GM18867 (cell line): ENCODE data around the gene THEM4.

Source experiments
- ATAC-seq: cut with Tn5 transposase; IDR thresholded peaks from one replicate; pipeline ENCODE4 v1.9.1; 2021; ENCODE audit warnings: mild to moderate bottlenecking, moderate library complexity; ENCODE audit not compliant: unreplicated experiment

THEM4 gene

DNA sequence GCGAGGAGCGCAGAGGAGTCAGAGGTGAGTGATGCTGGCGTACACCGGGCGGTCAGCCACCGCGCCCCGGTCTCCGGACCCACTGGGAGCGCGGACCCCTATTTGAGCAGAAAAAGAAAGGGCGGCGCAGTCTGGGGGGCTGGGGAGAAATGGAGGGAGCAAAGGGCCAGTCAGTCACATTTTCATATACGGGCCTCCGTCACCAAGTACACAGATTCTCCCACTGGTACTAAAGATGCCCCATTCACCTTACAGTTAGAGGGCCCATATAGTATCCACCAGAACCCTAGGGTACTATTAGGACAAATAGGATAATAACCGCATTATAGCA lies 70.3 kb downstream of the THEM4 start:
- ATAC-seq, result no peak

DNA sequence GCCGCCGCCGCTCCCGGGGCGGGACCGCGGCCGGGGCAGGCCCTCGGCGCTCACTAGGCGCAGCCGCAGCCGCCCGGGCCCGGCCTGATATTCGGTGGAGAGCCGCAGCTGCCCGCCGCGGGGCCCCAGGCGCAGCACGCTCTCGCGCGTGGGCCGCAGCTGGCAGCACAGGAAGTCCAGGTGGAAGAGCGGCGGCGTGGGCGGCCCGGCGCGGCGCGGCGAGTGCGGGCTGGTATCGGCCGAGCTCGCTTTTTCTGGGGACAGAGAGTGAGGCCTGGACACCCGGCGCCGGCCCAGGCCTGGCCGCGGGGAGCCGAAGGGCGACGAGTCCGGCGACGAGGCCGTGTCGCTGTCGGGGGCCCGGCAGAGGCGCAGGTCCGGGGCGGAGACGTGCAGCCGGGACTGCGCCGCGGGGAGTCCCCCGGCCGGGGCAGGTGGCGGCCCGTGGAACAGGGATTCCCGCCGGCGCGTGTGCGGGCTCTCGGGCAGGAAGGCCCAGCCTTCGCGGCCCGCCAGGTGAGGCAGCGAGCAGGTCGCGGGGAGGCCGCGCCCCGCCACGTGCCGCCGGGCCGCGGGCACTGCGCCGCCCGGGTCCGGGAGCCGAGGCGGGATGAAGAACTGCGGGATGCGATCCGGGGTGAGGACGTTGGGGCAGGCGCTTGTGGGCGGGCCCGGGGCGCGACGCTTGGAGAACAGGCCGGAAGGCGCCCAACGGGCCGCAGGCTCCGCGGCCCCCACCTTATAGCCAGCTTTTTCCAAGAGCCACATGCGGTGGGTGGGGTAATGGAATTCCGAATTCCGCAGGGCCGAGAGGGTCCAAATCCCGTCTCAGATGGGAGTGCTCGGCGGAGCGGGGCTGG lies 70.9 kb downstream of the THEM4 start:
- peak; percentile 40 for ATAC-seq

DNA sequence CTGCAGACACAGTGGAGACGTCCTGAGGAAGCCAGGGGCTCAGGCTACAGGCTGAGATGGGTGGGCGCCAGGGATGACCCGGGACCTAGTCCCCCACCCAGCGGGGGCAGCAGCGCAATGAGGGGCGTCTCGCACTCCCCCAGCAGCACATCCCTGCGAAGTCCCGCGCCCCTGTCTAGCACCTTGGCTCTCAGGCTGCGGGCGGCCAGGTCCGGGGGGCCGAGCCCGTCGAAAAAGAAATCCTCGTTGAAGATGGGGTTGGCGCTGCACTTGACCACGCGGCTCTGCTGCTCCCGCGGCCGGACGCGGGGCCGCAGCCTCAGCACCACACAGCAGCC lies 71.5 kb downstream of the THEM4 start:
- no peak for ATAC-seq

DNA sequence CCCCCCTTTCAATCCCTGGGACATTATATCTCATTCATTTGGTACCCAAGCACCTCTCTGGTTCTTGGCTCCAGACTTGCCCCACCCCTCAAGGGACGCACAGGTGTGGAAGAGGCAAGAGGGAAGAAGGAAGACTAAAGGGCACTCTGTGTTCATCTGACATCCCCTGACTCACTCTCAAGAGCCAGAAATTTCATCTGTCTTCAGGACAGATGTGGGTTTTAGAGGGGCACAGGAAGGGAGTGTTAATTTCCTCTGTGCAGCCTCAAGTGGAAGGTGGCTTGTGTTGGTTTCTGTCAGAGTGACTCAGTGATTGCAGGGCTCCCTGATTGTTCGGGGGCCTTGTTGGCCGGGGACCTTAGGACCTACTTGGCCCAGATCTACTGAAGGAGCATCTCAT lies 72.1 kb downstream of the THEM4 start:
- no peak for ATAC-seq

DNA sequence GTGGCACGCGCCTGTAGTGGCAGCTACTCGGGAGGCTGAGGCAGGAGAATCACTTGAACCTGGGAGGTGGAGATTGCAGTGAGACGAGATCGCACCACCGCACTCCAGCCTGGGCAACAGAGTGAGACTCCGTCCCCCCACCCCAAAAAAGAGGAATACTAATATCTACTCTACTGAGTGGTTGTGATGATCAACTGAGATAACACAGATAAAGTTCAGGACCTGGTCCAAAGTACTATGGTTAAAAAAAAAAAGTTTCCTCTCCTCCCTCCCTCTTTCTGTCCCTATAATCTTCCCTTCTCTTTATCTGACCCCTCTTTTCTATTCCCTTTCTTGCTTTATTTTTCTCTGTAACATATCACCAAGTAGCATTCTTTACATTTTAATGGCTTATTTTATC lies 73.7 kb downstream of the THEM4 start:
- ATAC-seq, result no peak

DNA sequence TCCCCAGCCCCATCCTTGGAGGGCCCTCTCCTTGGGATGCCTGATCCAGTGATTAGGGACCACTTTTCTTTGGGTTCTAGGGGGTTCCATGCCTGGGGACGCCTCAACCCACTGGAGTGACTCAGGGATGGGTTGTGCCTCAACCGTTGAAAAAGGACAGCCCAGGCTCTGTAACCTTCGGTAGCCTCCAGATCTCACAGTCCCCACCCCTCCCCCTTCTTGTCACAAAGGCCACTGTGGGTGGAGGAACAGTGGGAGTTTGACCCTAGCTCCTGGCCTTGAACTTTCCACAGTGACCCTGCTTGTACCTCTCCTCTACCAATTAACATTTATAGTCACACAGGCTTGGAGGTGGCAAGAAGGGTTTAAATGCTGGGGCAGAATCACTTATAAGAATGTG lies 75.1 kb downstream of the THEM4 start:
- ATAC-seq, result no peak

DNA sequence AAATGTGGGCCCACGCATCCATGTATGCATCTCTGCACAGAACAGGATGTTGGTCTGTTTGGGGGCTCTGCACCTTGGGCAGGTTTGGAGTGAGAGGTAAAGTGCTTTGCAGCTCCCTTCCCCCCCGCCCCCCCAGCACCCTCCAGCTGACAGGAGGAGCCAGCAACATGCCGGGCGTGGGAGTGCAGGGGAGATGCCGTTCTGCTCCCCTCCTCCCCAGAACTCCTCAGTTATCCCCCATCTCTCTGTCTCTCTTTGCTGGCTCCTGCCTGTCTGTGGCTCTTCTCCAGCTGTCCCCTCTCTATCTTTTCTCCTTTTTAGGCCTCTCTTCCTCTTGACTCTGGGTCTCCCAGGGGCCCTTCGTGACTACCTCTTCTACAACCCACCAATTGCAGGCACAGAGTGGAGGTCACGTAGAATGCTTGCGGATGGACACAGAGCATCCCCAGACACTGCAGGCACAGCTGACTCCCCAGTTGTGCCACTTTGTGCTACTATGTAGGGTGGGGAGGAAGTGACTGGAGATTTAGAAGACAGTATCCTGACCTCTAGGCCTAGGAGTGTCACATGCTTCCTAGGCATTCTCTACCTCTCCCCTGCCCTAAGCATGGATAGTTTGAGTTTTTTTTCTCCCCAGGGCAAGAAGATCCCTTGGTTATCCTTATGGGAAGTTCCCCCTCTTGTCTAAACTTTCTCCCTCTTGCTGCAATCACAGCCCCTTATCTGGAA lies 76.0 kb downstream of the THEM4 start:
- no peak for ATAC-seq

DNA sequence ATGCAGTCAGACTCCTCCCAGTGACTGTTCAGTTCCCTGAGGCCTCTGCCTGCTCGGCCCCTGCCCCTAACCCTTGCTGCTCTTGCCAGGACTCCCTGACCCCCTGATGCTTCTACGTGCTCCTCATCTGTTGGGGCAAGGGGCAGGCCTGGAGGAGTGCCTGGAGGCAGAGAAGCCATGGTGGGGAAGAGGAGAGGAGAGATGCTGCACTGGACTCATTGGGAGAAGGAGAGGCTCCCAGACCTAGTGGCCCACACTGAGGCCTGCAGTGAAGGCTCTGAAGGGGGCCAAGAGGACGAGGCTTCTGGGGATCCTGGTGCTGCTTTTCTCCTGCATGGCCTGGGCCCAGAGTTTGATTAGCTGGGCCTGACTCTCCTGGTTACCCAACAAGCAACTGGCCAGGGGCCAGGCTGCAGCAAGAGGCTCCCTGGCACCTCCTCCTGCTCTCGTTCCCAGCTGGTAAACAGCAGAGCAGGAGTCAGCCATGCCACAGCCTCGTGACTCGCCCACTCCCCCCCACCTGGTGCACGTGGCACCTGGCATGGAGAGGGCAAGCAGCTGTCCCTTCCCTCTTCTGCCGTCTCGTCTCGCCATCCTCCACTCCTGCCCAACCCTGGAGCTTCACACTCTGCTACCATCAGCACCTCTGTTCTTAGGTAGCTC lies 76.9 kb downstream of the THEM4 start:
- no peak for ATAC-seq

DNA sequence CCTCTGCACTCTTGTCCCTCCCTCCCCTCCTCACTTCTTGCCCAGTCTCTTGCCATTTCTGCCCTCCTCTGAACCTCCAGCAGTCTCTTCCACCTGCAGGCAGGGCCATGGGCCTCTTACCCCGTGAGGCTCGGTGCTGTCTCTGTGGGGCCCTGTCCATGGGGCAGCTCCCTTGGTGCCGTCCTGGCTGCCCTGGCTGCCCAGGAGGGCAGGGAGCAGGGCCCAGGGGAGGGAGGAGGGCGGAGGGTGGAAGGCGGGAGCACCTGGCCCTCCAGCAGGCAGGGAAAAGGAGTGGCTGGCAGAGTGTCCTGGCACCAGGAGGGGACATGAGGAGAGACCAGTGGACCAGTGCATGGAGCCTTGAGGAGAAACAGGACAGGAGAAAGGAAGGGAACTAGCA lies 77.7 kb downstream of the THEM4 start, which contains the start of gene RORC:
RORC (minus strand) TSS at position 198 of the 400 bp plus-strand sequence; CDS start at position 160, 38 bp downstream.
- no peak for ATAC-seq

DNA sequence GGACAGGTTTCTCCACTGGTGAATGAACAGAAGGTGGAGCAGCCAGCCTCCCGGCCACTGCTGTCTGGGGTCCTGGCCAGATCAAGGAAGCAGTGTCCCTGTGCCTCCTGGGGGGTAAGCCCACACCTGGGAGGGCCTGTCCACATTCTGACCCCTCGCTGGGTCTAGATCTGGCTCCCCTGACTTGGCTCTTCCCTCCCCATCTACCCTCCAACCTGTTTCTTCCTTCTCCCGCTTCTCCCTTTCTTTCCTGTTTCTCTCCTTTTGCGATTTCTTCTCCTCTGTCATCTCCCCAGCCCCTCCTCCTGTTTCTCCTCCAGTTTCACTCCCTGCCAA lies 78.1 kb downstream of the THEM4 start:
- ATAC-seq, result no peak

DNA sequence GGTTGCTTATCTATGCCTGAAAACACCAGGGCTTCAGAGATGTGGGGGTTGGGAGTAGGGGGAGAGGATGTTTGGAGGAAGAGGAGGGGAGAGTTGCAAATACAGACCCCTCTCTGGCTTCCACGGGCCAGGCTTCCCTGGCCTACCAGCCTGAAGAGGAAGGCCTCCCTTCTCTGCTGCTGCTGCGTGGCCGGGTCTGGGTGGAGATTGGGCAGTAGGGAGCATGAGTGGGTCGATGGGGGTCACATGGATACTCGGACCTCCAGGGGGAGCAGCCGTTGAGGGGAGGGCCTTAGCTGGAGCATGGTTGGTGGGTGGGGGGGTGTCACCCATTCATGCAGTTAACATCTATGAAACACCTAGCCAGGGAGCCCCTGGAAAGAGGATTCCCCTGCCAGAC lies 79.3 kb downstream of the THEM4 start:
- no peak for ATAC-seq

DNA sequence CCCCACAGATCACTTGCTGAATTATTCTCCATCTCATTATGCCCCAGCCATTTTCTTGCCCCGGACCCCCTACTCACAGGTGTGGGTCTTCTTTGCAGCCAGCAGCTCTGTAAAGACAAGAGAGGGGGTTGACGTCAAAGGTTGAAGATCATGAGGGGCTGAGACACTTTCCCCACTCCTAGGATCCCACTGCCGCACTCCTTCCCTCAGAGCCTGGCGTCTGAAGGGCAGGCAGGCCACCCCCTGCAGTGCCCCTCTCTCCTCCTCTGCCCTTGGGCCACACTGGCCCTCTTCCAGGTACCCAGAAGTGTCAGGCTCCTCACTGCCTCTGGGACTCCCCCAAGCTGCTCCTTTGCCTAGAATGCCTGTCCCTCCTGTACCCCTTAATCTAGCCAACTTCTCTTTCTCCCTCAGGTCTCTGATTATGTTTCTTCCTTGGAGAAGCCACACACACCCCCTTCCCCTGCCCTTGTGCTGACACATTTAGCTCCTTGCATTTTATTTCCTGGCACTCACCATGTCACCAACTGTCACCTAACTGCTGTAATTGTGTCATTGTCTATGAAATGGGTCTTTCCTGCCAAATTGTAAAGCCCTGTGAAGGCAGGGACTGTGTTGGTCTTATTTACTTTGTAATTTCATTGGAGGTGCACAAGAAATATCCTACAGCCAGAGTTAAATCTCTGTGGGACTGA lies 79.8 kb downstream of the THEM4 start:
- no peak for ATAC-seq

DNA sequence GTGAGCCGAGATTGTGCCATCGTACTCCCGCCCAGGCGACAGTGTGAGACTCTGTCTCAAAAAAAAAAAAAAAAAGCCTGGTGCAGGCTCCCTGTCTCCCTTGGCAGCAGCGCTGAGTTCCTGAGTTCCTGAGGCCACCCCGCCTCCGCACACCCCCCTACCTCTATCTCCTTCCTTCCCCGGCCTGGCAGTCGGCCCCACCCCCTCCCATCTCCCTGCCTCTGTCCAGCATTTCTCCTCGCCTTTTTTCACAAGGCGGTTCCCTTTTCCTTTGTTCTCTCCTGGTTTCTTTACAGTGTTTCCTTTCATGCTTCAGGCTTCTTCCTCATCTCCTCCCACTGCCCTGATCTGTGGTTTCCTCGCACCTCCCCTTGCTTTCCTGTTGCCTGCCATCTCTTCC lies 80.4 kb downstream of the THEM4 start:
- ATAC-seq, result no peak

DNA sequence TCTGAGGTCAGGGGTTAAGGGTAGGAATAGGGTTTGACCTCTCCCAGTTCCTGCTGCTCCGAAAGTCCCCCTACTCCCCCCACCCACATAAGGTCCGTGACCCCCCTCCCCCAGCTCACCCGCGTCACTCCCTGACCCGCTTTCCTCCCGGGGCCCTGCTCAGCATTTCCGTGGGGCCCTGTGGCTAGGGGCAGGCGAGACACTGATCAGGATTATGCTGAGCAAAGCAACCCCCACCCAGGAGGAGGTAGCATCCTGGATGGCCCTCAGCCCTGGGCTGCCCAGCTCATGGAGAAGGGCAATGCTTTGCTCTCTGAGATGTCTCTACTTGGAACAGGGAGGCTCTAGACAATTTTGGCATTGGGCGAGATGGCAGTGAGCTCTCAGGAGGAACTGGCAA lies 81.5 kb downstream of the THEM4 start:
- ATAC-seq, result no peak

DNA sequence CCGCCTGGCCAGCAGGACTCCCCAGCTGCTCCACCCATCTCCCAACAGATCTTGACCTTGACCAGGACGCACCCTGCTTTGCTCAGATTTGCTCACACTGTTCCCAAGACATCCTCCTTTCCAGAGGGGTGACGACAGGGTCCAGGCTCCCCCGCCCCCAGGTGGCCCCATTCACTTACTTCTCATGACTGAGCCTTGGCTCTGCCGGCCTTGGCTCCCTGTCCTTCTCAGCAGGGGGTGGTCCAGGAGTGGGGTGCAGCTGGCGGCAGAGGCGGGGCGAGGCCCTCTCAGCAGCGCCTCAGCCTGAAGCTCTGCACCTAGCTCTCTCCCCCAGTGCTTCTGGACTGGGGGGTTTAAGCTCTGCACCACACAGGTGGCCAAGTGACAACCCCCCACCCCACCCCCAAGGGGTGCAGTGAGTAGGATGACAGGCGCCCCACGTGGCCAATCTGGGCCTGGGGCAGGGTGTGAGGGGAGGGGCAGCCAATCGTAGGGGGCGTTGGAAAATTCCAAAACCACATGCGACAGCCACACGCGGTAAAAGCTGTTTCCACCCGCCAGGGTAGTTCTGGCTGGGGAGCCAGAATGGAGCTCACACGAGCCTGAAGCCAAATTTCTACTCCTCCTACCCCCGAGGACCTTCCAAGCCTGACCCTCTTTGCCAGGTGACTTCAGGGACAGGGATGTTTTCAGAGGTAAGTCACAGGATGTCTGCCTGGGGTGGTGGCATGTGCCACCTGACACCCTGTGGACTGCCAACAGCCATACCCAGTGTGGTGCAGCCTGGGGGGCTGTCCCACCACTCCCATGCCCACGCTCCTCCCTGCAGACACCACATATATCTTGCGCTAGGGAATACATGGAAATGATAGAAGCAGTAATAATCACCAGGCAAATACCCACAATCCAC lies 83.3 kb downstream of the THEM4 start:
- ATAC-seq, result no peak

DNA sequence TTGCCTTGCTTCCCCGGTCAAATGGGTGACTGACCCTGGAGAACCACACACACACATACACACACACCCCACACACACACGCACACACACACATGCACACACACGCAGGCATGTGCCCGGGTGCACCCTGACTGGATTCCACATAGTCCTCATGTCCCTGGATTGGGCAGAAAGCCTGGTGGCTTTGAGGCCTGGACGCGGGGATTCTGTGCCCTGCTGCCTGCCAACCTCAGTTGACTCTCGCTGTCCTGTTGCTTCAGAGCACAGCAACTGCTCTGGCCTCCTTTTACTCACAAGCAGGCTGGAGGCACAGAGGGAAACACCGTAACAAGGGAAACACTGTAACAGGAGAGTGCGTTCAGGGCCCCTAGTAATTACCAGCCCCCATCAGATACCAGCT lies 84.1 kb downstream of the THEM4 start:
- no peak for ATAC-seq
